Measurements from ENCODE around the gene NETO2. TPM values are rescaled to one million over a fixed set of nuclear protein-coding genes. Genes with fewer than 3 reads are reported as not detected.
"Not testable (repeated sequence)": the region's sequence is repeated elsewhere in the genome, so short reads cannot be mapped to it uniquely, and the experiment has no call there.

The NETO2 gene
- total and polyA plus RNA-seq, 4 donors: 1.2 to 3.4 (median 2.1) TPM

DNA sequence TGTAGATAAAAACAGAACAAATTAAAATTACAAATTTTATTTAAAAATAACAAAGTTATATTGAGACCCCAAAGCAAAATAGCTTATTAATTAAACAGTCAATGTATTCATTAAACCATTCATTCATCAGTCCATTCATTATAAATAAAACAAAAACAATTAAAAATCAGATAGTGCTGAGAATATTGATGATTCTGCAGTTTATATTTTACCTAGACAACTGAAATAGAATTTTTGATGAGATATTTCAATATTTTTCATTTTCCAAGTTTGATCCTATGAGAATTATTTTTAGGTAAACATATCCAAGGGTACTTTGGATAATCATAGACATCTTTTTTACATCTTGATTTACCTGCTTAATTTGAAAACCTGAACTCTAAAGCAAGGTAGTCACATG is 15.2 kb upstream of the NETO2 start:
- no peaks in the 10 kb centered on the region for H3K27me3 ChIP-seq (ENCODE audit: control insufficient read depth in 1 of 2, insufficient read depth in 2 of 2, low read length in 1 of 2)
- no peaks in the 10 kb centered on the region for H3K9me3 ChIP-seq (ENCODE audit: control insufficient read depth, low read length)
- no peak overlapping the region for H3K27ac ChIP-seq (ENCODE audit: low read depth in 1 of 2, low read length in 2 of 2)
- DNase-seq (no peak), ATAC-seq (ENCODE audit: low FRiP score) (no peak)
- no peak overlapping the region for H3K4me3 ChIP-seq (ENCODE audit: low read length in 2 of 2)
- H3K36me3 ChIP-seq (ENCODE audit: control insufficient read depth in 1 of 2, insufficient read depth in 2 of 2, low read length in 1 of 2): peaks cover 0 to 6% of the 10 kb centered on the region in 2 donors
- intact Hi-C loops (cut with DNase I): no loop called here
- no peaks in the 10 kb centered on the region for H3K4me1 ChIP-seq (ENCODE audit: control insufficient read depth in 1 of 2, insufficient read depth in 2 of 2, low read length in 2 of 2)

DNA sequence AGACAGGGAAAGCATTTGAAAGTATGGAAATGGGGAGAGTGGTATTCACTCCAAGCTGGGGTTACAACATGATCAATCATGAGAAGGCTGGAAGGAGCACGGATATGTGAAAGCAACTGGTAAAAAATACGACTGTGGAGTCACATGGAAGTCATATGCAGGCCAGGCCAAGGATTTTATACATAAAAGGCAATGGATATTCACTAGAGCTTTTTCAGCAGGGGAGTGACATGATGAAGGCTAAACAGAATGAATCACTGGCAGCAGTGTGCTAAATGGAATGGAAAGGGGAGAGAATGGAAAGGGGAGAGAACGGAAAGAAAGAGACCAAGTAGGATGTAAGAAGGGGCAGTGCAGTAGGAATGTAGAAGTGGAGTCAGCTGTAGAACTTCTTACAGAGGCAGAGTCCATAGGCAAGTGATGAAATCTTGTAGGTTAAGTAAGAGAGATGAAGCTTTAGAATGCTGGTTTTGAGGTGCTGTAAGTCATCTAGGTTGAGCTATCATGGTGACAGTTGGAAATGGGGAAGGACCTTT is 13.0 kb upstream of the NETO2 start:
- WGBS, 2 donors: 74 to 82% methylated on average over 3 of the region's 3 CpGs
- intact Hi-C loops (cut with DNase I): no loop called here
- Histone ChIP-seq H3K36me3 (ENCODE audit: control insufficient read depth in 1 of 2, insufficient read depth in 2 of 2, low read length in 1 of 2) (peaks cover 2 to 6% of the 10 kb centered on the region in 2 donors), H3K4me1 (ENCODE audit: control insufficient read depth in 1 of 2, insufficient read depth in 2 of 2, low read length in 2 of 2) (no peaks in the 10 kb centered on the region), H3K9me3 (ENCODE audit: control insufficient read depth, low read length) (no peaks in the 10 kb centered on the region), H3K4me3 (ENCODE audit: low read length in 2 of 2) (no peak overlapping the region), H3K27me3 (ENCODE audit: control insufficient read depth in 1 of 2, insufficient read depth in 2 of 2, low read length in 1 of 2) (no peaks in the 10 kb centered on the region), H3K27ac (ENCODE audit: low read depth in 1 of 2, low read length in 2 of 2) (no peak overlapping the region)
- DNase-seq (no peak), ATAC-seq (ENCODE audit: low FRiP score) (no peak)

GRCh38 chr16:47152501-47152900 is 8.8 kb upstream of the NETO2 start:
- H3K27me3 ChIP-seq (ENCODE audit: control insufficient read depth in 1 of 2, insufficient read depth in 2 of 2, low read length in 1 of 2); intact Hi-C loops (cut with DNase I); H3K36me3 ChIP-seq (ENCODE audit: control insufficient read depth in 1 of 2, insufficient read depth in 2 of 2, low read length in 1 of 2); DNase-seq; ATAC-seq (ENCODE audit: low FRiP score); H3K4me1 ChIP-seq (ENCODE audit: control insufficient read depth in 1 of 2, insufficient read depth in 2 of 2, low read length in 2 of 2); H3K4me3 ChIP-seq (ENCODE audit: low read length in 2 of 2); H3K9me3 ChIP-seq (ENCODE audit: control insufficient read depth, low read length); H3K27ac ChIP-seq (ENCODE audit: low read depth in 1 of 2, low read length in 2 of 2): not testable (repeated sequence)
- WGBS, 2 donors: 97 to 98% methylated on average over 9 of the region's 9 CpGs

- H3K4me3 ChIP-seq (ENCODE audit: low read length in 2 of 2): no peak overlapping the region
- 95 to 98% methylated on average over 3 of the region's 3 CpGs for WGBS, 2 donors
- peaks cover 0 to 2% of the 10 kb centered on the region in 2 donors for H3K36me3 ChIP-seq (ENCODE audit: control insufficient read depth in 1 of 2, insufficient read depth in 2 of 2, low read length in 1 of 2)
- H3K27ac ChIP-seq (ENCODE audit: low read depth in 1 of 2, low read length in 2 of 2): no peak overlapping the region
- H3K9me3 ChIP-seq (ENCODE audit: control insufficient read depth, low read length): peaks cover 3% of the 10 kb centered on the region
- no peaks in the 10 kb centered on the region for H3K27me3 ChIP-seq (ENCODE audit: control insufficient read depth in 1 of 2, insufficient read depth in 2 of 2, low read length in 1 of 2)
- H3K4me1 ChIP-seq (ENCODE audit: control insufficient read depth in 1 of 2, insufficient read depth in 2 of 2, low read length in 2 of 2): no peaks in the 10 kb centered on the region
- DNase-seq: no peak
- ATAC-seq (ENCODE audit: low FRiP score): no peak
- intact Hi-C loops (cut with DNase I): no loop called here
Measured at GRCh38 chr16:47150067-47150466, 6.3 kb upstream of the NETO2 start.

GRCh38 chr16:47144559-47144877 is 773 bp upstream of the NETO2 start:
- H3K27ac ChIP-seq (ENCODE audit: low read depth in 1 of 2, low read length in 2 of 2): no peak overlapping the region
- no peaks in the 10 kb centered on the region for H3K9me3 ChIP-seq (ENCODE audit: control insufficient read depth, low read length)
- no peak overlapping the region for H3K4me3 ChIP-seq (ENCODE audit: low read length in 2 of 2)
- H3K36me3 ChIP-seq (ENCODE audit: control insufficient read depth in 1 of 2, insufficient read depth in 2 of 2, low read length in 1 of 2): no peaks in the 10 kb centered on the region
- no peaks in the 10 kb centered on the region for H3K4me1 ChIP-seq (ENCODE audit: control insufficient read depth in 1 of 2, insufficient read depth in 2 of 2, low read length in 2 of 2)
- intact Hi-C loops (cut with DNase I): loop anchor here in 1 of 2 donors (5.0 kb wide), 1 partner anchor 1013 kb away; the partner anchor contains the start of gene ABCC12
- 14 to 18% methylated on average over 10 of the region's 10 CpGs for WGBS, 2 donors
- ATAC-seq (ENCODE audit: low FRiP score): peak; percentile 16
- DNase-seq: no peak
- no peaks in the 10 kb centered on the region for H3K27me3 ChIP-seq (ENCODE audit: control insufficient read depth in 1 of 2, insufficient read depth in 2 of 2, low read length in 1 of 2)

GRCh38 chr16:47142821-47143676 is 696 bp downstream of the NETO2 start:
- Histone ChIP-seq H3K27me3 (ENCODE audit: control insufficient read depth in 1 of 2, insufficient read depth in 2 of 2, low read length in 1 of 2) (no peaks in the 10 kb centered on the region), H3K4me1 (ENCODE audit: control insufficient read depth in 1 of 2, insufficient read depth in 2 of 2, low read length in 2 of 2) (no peaks in the 10 kb centered on the region), H3K36me3 (ENCODE audit: control insufficient read depth in 1 of 2, insufficient read depth in 2 of 2, low read length in 1 of 2) (no peaks in the 10 kb centered on the region), H3K9me3 (ENCODE audit: control insufficient read depth, low read length) (no peaks in the 10 kb centered on the region), H3K27ac (ENCODE audit: low read depth in 1 of 2, low read length in 2 of 2) (no peak overlapping the region), H3K4me3 (ENCODE audit: low read length in 2 of 2) (peak overlapping the region; percentile 18 to 62)
- intact Hi-C loops (cut with DNase I): loop anchor here (2.0 to 5.0 kb wide), 2 partner anchors 1014 kb away; partner anchors contain the start of gene ABCC12 (in 1 of the 2)
- DNase-seq (peak; percentile 66 to 77), ATAC-seq (ENCODE audit: low FRiP score) (peak; percentile 55)
- WGBS, 2 donors: 0 to 1% methylated on average over 84 to 111 of the region's 111 CpGs

- Histone ChIP-seq H3K9me3 (ENCODE audit: control insufficient read depth, low read length) (no peaks in the 10 kb centered on the region), H3K4me3 (ENCODE audit: low read length in 2 of 2) (peak overlapping the region; percentile 8 to 18), H3K27ac (ENCODE audit: low read depth in 1 of 2, low read length in 2 of 2) (no peak overlapping the region), H3K27me3 (ENCODE audit: control insufficient read depth in 1 of 2, insufficient read depth in 2 of 2, low read length in 1 of 2) (no peaks in the 10 kb centered on the region), H3K4me1 (ENCODE audit: control insufficient read depth in 1 of 2, insufficient read depth in 2 of 2, low read length in 2 of 2) (no peaks in the 10 kb centered on the region), H3K36me3 (ENCODE audit: control insufficient read depth in 1 of 2, insufficient read depth in 2 of 2, low read length in 1 of 2) (no peaks in the 10 kb centered on the region)
- intact Hi-C loops (cut with DNase I): loop anchor here (2.0 to 5.0 kb wide), 2 partner anchors 1014 to 1015 kb away; partner anchors contain the start of gene ABCC12 (in 1 of the 2)
- no peak for DNase-seq
- ATAC-seq (ENCODE audit: low FRiP score): no peak
- 1 to 3% methylated on average over 8 of the region's 8 CpGs for WGBS, 2 donors
Measured at GRCh38 chr16:47142486-47142820, 1.3 kb downstream of the NETO2 start.

- 2% methylated on average over 26 of the region's 26 CpGs for WGBS, 2 donors
- peak; percentile 81 to 90 for DNase-seq
- no peaks in the 10 kb centered on the region for H3K9me3 ChIP-seq (ENCODE audit: control insufficient read depth, low read length)
- H3K27ac ChIP-seq (ENCODE audit: low read depth in 1 of 2, low read length in 2 of 2): no peak overlapping the region
- intact Hi-C loops (cut with DNase I): loop anchor here (2.0 to 5.0 kb wide), 2 partner anchors 1015 kb away; partner anchors contain the start of gene ABCC12 (in 1 of the 2)
- ATAC-seq (ENCODE audit: low FRiP score): peak; percentile 93
- no peaks in the 10 kb centered on the region for H3K4me1 ChIP-seq (ENCODE audit: control insufficient read depth in 1 of 2, insufficient read depth in 2 of 2, low read length in 2 of 2)
- H3K27me3 ChIP-seq (ENCODE audit: control insufficient read depth in 1 of 2, insufficient read depth in 2 of 2, low read length in 1 of 2): no peaks in the 10 kb centered on the region
- H3K4me3 ChIP-seq (ENCODE audit: low read length in 2 of 2): peak overlapping the region; percentile 8 to 18
- H3K36me3 ChIP-seq (ENCODE audit: control insufficient read depth in 1 of 2, insufficient read depth in 2 of 2, low read length in 1 of 2): no peaks in the 10 kb centered on the region
Measured at GRCh38 chr16:47141773-47142485, 1.8 kb downstream of the NETO2 start.

All from aorta (tissue), 5 donors.